K562 (cell line): ENCODE results near the gene PFKP. TPM values are rescaled to one million over a fixed set of nuclear protein-coding genes. Genes with fewer than 3 reads are reported as not detected.

ENCODE experiments used
- CBX5 ChIP-seq: IDR thresholded peaks from 2 replicates; pipeline ENCODE4 v1.6.1; 2014; ENCODE audit warnings: low read depth, borderline replicate concordance
- HEY1 ChIP-seq: fragments of 250-450 bp; sonication (Bioruptor Pico); IDR thresholded peaks from 2 replicates; pipeline ENCODE4 v1.5.0; 2020; ENCODE audit warnings: mild to moderate bottlenecking, moderate library complexity, borderline replicate concordance
- TGIF2 ChIP-seq: sonication (generic); formaldehyde crosslinking; IDR thresholded peaks from 2 replicates; pipeline ENCODE4 v1.8.1; 2022; ENCODE audit warnings: mild to moderate bottlenecking, missing genetic modification reagents, moderate library complexity
- polyA plus RNA-seq, 8 experiments: library from polyadenylated mRNA; depleted of rRNA in 4 of 8; stranded (reverse) in 5 of 8; unstranded in 3 of 8; fragments of >200 nt; fragmentation: Nextera tagmentation in 2 of 8; fragmentation: Illumina TruSeq in 1 of 8; extraction: Ambion mirVana in 2 of 8; extraction: Trizol in 1 of 8; gene quantifications; 2 replicates each; pipeline versions ENCODE4 v1.2.1 to v1.2.3, GENCODE V29; 2011 to 2014; ENCODE audit warnings: inconsistent platforms in 1 of 8, missing spikeins in 1 of 8
- total RNA-seq, 7 experiments: library from RNA; depleted of rRNA in 6 of 7; stranded (reverse); fragments of >200 nt in 6 of 7; fragmentation: Illumina TruSeq in 2 of 7; extraction: Trizol in 2 of 7; gene quantifications; 2 replicates each; pipeline versions ENCODE4 v1.2.1 to v1.2.3, GENCODE V29; 2011 to 2021; ENCODE audit warnings: low replicate concordance in 1 of 7
- TF ChIP-seq, protein P1 (sequence below): sonication (generic); formaldehyde crosslinking; IDR thresholded peaks from 2 replicates; pipeline ENCODE4 v1.8.0; 2023; ENCODE audit warnings: missing genetic modification reagents, mild to moderate bottlenecking, borderline replicate concordance
- TF ChIP-seq, protein P2 (sequence below): sonication (generic); formaldehyde crosslinking; IDR thresholded peaks from 2 replicates; pipeline ENCODE4 v1.8.0; 2022; ENCODE audit warnings: mild to moderate bottlenecking, missing genetic modification reagents

Gene PFKP
- total and polyA plus RNA-seq, 9 of the 15 experiments (the other 6 are each of a cell fraction or from before 2014, with no cell fraction given), result 23.5 to 116 (median 62.1) TPM

DNA sequence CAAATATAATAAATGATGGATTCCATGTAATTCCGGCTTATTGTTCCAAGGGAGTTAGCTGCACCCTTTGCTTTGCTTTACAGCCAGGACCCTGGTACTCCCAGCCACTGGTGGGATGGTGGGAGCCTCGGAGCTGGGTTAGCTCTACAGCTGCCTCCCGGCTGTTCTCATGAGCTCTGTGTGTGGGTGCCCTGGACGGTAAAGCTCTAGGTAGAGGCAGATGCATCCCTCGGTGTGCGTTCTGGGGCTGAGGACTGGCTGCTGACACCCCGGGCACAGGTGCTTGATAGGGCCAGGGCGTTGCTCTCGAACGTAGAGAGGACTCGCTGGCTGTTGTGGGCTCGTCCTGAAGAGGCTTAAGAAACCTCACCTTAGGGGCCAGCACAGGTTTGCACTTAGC lies 50.1 kb downstream of the PFKP start (continued):
- TF ChIP-seq, protein P1, sequence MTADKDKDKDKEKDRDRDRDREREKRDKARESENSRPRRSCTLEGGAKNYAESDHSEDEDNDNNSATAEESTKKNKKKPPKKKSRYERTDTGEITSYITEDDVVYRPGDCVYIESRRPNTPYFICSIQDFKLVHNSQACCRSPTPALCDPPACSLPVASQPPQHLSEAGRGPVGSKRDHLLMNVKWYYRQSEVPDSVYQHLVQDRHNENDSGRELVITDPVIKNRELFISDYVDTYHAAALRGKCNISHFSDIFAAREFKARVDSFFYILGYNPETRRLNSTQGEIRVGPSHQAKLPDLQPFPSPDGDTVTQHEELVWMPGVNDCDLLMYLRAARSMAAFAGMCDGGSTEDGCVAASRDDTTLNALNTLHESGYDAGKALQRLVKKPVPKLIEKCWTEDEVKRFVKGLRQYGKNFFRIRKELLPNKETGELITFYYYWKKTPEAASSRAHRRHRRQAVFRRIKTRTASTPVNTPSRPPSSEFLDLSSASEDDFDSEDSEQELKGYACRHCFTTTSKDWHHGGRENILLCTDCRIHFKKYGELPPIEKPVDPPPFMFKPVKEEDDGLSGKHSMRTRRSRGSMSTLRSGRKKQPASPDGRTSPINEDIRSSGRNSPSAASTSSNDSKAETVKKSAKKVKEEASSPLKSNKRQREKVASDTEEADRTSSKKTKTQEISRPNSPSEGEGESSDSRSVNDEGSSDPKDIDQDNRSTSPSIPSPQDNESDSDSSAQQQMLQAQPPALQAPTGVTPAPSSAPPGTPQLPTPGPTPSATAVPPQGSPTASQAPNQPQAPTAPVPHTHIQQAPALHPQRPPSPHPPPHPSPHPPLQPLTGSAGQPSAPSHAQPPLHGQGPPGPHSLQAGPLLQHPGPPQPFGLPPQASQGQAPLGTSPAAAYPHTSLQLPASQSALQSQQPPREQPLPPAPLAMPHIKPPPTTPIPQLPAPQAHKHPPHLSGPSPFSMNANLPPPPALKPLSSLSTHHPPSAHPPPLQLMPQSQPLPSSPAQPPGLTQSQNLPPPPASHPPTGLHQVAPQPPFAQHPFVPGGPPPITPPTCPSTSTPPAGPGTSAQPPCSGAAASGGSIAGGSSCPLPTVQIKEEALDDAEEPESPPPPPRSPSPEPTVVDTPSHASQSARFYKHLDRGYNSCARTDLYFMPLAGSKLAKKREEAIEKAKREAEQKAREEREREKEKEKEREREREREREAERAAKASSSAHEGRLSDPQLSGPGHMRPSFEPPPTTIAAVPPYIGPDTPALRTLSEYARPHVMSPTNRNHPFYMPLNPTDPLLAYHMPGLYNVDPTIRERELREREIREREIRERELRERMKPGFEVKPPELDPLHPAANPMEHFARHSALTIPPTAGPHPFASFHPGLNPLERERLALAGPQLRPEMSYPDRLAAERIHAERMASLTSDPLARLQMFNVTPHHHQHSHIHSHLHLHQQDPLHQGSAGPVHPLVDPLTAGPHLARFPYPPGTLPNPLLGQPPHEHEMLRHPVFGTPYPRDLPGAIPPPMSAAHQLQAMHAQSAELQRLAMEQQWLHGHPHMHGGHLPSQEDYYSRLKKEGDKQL (CRISPR knock-in tag), result no peak
- TF ChIP-seq HEY1 (CRISPR knock-in tag), result no peak
- TF ChIP-seq, protein P2, sequence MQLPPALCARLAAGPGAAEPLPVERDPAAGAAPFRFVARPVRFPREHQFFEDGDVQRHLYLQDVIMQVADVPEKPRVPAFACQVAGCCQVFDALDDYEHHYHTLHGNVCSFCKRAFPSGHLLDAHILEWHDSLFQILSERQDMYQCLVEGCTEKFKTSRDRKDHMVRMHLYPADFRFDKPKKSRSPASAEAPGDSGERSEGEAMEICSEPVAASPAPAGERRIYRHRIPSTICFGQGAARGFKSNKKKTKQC, result no peak
- TF ChIP-seq TGIF2 (CRISPR knock-in tag), result no peak
- TF ChIP-seq CBX5, result no peak
- TF ChIP-seq, all 486 proteins: peak for 0
